ENCODE results near the gene TRDMT1. TPM values are rescaled to one million over a fixed set of nuclear protein-coding genes. Genes with fewer than 3 reads are reported as not detected.

Gene TRDMT1
- total RNA-seq, 1 donor from 2014 or later = 6.6 TPM

- H3K27me3 Mint-ChIP-seq (ENCODE audit: unreplicated experiment) = no peaks in the 10 kb centered on the region
- no peaks in the 10 kb centered on the region for H3K36me3 Mint-ChIP-seq (ENCODE audit: unreplicated experiment)
- H3K4me1 Mint-ChIP-seq (ENCODE audit: unreplicated experiment) = peaks cover 56% of the 10 kb centered on the region
- no peak for DNase-seq (ENCODE audit: extremely low spot score, unreplicated experiment)
- no peaks in the 10 kb centered on the region for H3K9me3 Mint-ChIP-seq (ENCODE audit: unreplicated experiment)
- peak overlapping the region; percentile 64 for H3K4me3 Mint-ChIP-seq (ENCODE audit: unreplicated experiment)
- H3K27ac Mint-ChIP-seq (ENCODE audit: unreplicated experiment) = peak overlapping the region; percentile 77
- no peak for TF ChIP-seq CTCF (IDR thresholded peaks at IDR 0.05)
Measured at GRCh38 chr10:17209881-17210280, 8.4 kb upstream of the TRDMT1 start.

DNA sequence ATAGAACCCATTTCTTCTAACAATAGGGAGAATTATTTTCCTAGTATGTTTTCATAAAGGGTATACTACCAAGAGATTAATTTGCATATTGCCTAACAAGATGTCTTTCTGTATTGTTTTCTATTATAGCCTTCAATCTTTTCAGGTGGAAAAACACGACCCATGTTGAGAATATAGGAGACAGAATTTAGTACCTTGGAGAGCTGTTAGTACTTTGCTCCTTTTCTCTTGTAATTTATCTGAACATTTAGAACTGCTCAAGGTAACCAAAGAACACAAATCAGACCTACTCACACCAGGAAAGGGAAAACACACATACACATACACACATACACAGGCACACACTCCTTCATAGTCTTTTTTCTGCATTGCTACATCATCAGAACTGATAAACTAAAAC is 7.8 kb upstream of the TRDMT1 start:
- DNase-seq (ENCODE audit: extremely low spot score, unreplicated experiment) = no peak
- Mint-ChIP-seq H3K27me3 (ENCODE audit: unreplicated experiment) (no peaks in the 10 kb centered on the region), H3K4me3 (ENCODE audit: unreplicated experiment) (no peak overlapping the region), H3K27ac (ENCODE audit: unreplicated experiment) (peak overlapping the region; percentile 77), H3K4me1 (ENCODE audit: unreplicated experiment) (peaks cover 51% of the 10 kb centered on the region), H3K9me3 (ENCODE audit: unreplicated experiment) (no peaks in the 10 kb centered on the region), H3K36me3 (ENCODE audit: unreplicated experiment) (no peaks in the 10 kb centered on the region)
- no peak for TF ChIP-seq CTCF (IDR thresholded peaks at IDR 0.05)

- H3K36me3 Mint-ChIP-seq (ENCODE audit: unreplicated experiment) = no peaks in the 10 kb centered on the region
- TF ChIP-seq CTCF (IDR thresholded peaks at IDR 0.05) = no peak
- H3K27me3 Mint-ChIP-seq (ENCODE audit: unreplicated experiment) = no peaks in the 10 kb centered on the region
- no peak overlapping the region for H3K27ac Mint-ChIP-seq (ENCODE audit: unreplicated experiment)
- peaks cover 45% of the 10 kb centered on the region for H3K4me1 Mint-ChIP-seq (ENCODE audit: unreplicated experiment)
- no peak overlapping the region for H3K4me3 Mint-ChIP-seq (ENCODE audit: unreplicated experiment)
- H3K9me3 Mint-ChIP-seq (ENCODE audit: unreplicated experiment) = no peaks in the 10 kb centered on the region
- no peak for DNase-seq (ENCODE audit: extremely low spot score, unreplicated experiment)
Measured at GRCh38 chr10:17208476-17208875, 7.0 kb upstream of the TRDMT1 start.

DNA sequence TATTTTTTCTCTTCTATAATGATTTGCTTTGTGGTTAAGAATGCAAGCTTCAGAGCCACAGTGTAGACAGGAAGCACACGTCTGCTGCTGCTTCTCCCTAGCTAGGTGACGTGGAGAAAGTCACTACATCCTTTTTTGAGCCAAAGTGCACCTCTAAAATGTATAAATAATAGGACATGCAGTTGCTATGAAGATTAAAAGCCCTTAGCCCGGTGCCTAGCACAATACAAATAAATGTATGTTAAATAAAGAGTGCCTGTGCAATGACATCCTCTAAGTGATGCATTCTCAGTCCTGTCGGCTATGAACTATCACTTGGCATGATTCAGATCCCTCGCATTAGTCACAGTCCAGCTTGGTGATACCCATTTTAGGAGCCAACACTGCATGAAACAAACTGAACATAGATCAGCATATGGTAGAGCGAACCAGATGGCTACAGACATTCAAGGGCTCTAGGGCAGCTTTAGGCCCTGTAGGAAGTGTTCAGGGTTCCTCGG is 4.8 kb upstream of the TRDMT1 start:
- H3K27ac Mint-ChIP-seq (ENCODE audit: unreplicated experiment) = peak overlapping the region; percentile 28
- no peak overlapping the region for H3K4me3 Mint-ChIP-seq (ENCODE audit: unreplicated experiment)
- H3K9me3 Mint-ChIP-seq (ENCODE audit: unreplicated experiment) = no peaks in the 10 kb centered on the region
- H3K36me3 Mint-ChIP-seq (ENCODE audit: unreplicated experiment) = no peaks in the 10 kb centered on the region
- no peak for TF ChIP-seq CTCF (IDR thresholded peaks at IDR 0.05)
- no peaks in the 10 kb centered on the region for H3K27me3 Mint-ChIP-seq (ENCODE audit: unreplicated experiment)
- peaks cover 34% of the 10 kb centered on the region for H3K4me1 Mint-ChIP-seq (ENCODE audit: unreplicated experiment)
- DNase-seq (ENCODE audit: extremely low spot score, unreplicated experiment) = no peak

DNA sequence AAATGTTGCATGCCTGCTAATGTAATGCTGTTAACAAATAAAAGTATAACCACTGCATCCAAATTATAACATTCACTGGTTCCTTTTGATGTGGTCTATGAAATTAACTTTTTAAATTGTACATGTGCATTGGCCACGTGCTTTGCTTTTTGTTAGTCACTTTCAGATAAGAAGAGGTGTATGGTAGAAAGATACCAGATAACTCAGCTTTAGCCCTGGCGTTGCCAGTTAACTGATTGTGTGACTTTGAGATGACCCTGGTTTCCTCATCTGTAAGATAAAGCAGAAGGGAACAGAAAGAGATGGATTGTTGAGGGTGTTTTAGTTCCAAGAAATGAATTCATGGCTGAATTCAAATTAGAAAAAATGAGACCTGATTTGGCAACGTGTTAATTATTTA is 1.9 kb upstream of the TRDMT1 start:
- TF ChIP-seq CTCF (IDR thresholded peaks at IDR 0.05) = no peak
- DNase-seq (ENCODE audit: extremely low spot score, unreplicated experiment) = no peak
- Mint-ChIP-seq H3K27ac (ENCODE audit: unreplicated experiment) (no peak overlapping the region), H3K4me3 (ENCODE audit: unreplicated experiment) (no peak overlapping the region), H3K9me3 (ENCODE audit: unreplicated experiment) (no peaks in the 10 kb centered on the region), H3K27me3 (ENCODE audit: unreplicated experiment) (no peaks in the 10 kb centered on the region), H3K4me1 (ENCODE audit: unreplicated experiment) (peaks cover 35% of the 10 kb centered on the region), H3K36me3 (ENCODE audit: unreplicated experiment) (no peaks in the 10 kb centered on the region)
